Stomach smooth muscle (tissue), 2 donors: ENCODE results near the gene UQCRQ.
A peak's percentile ranks its signal among the peaks of the same experiment; 100 is the strongest.

Source experiments
- H3K27ac ChIP-seq: one replicate; pipeline ENCODE4 v1.7.0; 2013; ENCODE audit warnings: mild to moderate bottlenecking, low read length, inconsistent platforms
- H3K27me3 ChIP-seq, 2 donors: one replicate each; pipeline ENCODE4 v1.7.0; 2013; ENCODE audit warnings: low read length in 2 of 2; ENCODE audit not compliant: insufficient read depth in 2 of 2, control insufficient read depth in 1 of 2
- H3K36me3 ChIP-seq, 2 donors: one replicate each; pipeline ENCODE4 v1.7.0; 2013; ENCODE audit warnings: low read length in 2 of 2; ENCODE audit not compliant: control insufficient read depth in 2 of 2, insufficient read depth in 2 of 2
- H3K4me1 ChIP-seq: one replicate; pipeline ENCODE4 v1.7.0; 2013; ENCODE audit warnings: low read length; ENCODE audit not compliant: control insufficient read depth, insufficient read depth
- H3K4me3 ChIP-seq, 2 donors: one replicate each; pipeline ENCODE4 v1.7.0; 2013; ENCODE audit warnings: low read length in 2 of 2
- H3K9ac ChIP-seq, 2 donors: one replicate each; pipeline ENCODE4 v1.7.0; 2013; ENCODE audit warnings: low read length in 2 of 2, mild to moderate bottlenecking in 1 of 2
- H3K9me3 ChIP-seq, 2 donors: one replicate each; pipeline ENCODE4 v1.7.0; 2013; ENCODE audit warnings: low read length in 2 of 2; ENCODE audit not compliant: control insufficient read depth in 2 of 2
- donor health status: healthy.
- donor health status: Pancreatic carcinoma.

UQCRQ gene

DNA sequence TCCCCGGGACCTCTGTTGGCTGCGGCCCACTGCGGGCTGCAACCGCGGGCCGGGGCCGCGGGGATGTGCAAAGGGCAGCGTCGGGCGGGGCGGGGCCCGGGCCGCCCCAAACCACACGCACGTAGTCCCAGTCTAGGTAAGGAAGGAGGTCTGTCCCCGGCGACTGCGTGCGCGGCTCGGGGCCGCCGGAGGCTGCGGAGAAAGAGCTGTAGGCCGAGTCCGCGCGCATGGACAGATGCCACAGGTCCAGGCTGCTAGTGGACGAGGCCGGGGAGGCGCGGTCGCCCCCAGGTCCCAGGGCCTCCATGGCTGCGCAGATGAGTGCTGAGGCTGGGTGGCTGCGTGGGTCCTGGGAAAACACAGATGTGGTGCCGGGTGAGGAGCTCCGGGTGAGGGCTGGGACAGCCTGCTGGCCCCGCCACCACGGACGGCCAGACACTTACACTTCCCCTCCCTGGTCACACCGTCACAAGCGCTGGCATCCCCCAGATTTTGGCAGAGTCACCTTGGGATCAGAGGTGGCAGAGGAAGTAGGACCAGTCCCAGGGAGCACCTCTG is 40.5 kb upstream of the UQCRQ start:
- Histone ChIP-seq H3K27ac (no peak overlapping the region), H3K9ac (no peak overlapping the region), H3K27me3 (peaks cover 21 to 36% of the 10 kb centered on the region in 2 donors), H3K9me3 (no peaks in the 10 kb centered on the region), H3K36me3 (no peaks in the 10 kb centered on the region), H3K4me3 (no peak overlapping the region), H3K4me1 (peaks cover 23% of the 10 kb centered on the region)

DNA sequence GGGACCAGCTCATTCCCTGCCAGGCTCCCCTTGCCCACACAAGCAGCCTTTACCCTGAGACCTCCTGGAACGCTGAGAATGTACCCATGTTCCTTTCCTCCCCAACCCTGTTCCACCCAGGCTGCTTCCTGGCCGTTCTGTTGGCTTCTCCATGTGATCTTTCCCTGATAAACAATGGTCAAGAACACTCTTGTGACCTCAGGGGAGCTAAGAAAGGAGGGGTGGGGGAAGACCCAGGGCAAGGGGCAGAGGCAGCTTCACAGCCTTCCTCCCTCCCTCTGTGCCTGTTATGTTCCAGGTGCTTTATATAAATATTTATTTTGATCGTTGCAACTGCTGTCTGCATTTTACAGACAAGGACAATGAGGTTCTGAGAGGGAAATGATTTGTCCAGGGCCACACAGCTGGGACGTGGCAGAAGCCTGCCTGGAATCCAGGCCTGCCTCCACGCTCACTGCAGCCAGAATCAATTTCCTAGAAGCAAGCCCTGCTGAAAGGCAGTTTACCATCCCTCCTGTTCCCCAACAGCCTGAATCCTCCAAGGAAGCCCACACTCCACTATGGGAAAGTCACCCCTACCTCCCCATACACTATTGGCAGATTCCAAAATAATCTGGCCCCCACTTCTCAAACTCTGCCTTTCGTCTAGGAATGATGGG is 39.9 kb upstream of the UQCRQ start:
- no peak overlapping the region for H3K27ac ChIP-seq
- H3K4me1 ChIP-seq: peaks cover 24% of the 10 kb centered on the region
- H3K9ac ChIP-seq: no peak overlapping the region
- no peaks in the 10 kb centered on the region for H3K36me3 ChIP-seq
- H3K4me3 ChIP-seq: no peak overlapping the region
- peaks cover 21 to 40% of the 10 kb centered on the region in 2 donors for H3K27me3 ChIP-seq
- no peaks in the 10 kb centered on the region for H3K9me3 ChIP-seq

DNA sequence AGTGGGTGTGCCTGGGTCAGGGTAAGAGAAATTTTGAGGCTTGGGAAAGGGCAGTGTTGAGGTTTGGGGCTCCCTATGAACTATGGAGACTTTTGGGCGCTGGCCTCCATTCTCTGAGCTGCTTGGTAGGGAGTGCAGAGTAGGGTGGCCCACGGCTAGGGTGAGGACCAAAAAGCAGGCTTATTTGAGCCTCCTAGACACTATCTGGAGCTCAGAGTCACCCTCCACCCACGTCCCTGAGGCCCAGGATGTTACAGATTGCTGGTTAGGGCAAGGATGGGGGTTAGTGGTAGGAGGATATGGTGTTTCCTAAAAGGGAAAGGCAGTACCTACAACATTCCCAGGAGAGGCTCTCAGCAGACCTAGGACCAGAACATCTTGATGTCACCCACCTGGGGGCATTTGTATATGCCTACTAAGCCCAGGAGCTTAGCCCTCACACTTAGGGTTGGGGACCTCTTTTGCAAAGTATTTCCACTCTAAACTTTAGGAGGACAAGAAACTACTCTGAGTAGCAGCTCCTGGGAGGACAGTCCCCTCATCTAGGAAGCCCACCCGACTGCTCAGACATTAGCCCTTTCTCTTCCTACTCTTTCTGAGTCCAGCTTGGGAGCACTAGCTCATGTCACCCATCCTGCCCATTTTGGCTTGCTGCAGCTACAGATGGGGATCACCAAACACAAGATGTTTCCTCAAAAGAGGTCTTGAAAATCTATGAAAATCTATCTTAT is 38.3 kb upstream of the UQCRQ start:
- peaks cover 18% of the 10 kb centered on the region for H3K4me1 ChIP-seq
- H3K27me3 ChIP-seq: peaks cover 21 to 38% of the 10 kb centered on the region in 2 donors
- H3K36me3 ChIP-seq: no peaks in the 10 kb centered on the region
- H3K9me3 ChIP-seq: no peaks in the 10 kb centered on the region
- H3K27ac ChIP-seq: no peak overlapping the region
- no peak overlapping the region for H3K4me3 ChIP-seq
- no peak overlapping the region for H3K9ac ChIP-seq

DNA sequence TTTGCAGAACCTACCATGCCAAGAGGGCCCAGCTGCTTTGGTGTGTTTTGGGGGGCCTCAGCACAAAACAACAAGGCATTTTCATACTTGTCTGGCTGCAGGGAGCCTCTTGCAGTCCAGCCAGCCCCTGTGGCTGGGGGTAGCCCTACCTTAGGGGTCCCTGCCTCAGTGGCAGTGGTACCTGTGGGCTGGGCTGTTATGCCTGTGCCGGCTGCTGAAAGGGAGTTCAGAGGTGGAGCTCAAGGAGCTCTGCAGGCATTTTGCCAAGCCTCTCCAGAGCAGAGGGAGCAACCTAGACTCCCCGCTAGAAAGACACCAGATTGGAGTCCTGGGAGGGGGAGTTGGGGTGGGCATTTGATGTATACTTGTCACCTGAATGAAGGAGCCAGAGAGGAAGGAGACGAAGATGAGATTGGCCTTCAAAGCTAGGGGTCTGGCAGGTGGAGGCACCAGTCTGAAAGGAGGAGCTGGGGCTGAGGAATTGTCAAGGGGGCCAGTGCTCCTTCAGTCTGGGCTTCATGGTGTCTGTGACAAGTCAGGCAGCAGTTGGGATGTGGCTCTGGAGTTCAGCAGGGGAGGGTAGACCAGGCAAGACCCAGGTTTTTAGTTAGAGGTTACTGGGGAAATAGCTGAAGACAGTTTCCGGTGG is 37.5 kb upstream of the UQCRQ start:
- H3K9ac ChIP-seq: no peak overlapping the region

DNA sequence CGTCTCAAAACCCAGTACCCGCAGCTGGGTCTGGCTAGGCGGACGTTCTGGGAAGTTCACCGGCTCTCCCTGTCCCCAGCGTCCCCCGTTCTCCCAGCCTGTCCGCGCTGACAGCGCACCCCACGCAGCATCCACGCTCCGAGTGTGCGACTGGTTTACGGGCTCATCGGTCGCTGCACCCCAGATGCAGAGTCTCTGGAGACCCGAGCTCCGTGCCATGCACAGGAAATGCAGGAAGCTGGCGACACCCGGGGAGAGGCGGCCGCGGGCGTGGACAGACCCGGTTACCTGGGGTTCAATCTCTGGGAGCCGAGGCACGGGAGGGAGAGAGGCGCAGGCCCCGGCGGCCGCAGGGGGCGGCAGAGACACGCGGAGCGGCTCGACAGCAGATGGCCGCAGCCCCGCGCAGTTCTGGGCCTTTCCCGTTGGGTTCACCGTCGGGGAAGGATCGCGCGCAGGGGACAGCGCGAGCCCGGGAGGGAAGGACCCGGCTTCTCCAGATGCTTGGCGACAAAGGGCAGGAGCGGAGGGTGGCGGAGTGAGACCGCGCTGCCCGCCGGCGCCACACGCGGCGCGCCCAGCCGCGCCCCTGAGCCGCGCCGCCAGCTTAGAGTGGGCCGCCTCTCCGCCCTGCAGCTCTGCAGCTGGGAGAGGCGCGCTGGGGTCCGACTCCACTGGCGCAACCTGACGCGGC is 36.6 kb upstream of the UQCRQ start:
- peaks cover 16 to 34% of the 10 kb centered on the region in 2 donors for H3K27me3 ChIP-seq
- H3K9ac ChIP-seq: peak overlapping the region; percentile 64 to 66
- H3K9me3 ChIP-seq: no peaks in the 10 kb centered on the region
- no peak overlapping the region for H3K27ac ChIP-seq
- no peaks in the 10 kb centered on the region for H3K36me3 ChIP-seq
- H3K4me3 ChIP-seq: peak overlapping the region; percentile 66 to 79
- H3K4me1 ChIP-seq: peaks cover 14% of the 10 kb centered on the region

More for the DNA sequence above, 37.5 kb upstream of the UQCRQ start:
- Histone ChIP-seq H3K4me1 (peaks cover 14% of the 10 kb centered on the region), H3K9me3 (no peaks in the 10 kb centered on the region), H3K27me3 (peaks cover 21 to 38% of the 10 kb centered on the region in 2 donors), H3K36me3 (no peaks in the 10 kb centered on the region), H3K27ac (no peak overlapping the region), H3K4me3 (peak overlapping the region in 1 of 2 donors; percentile 79)

DNA sequence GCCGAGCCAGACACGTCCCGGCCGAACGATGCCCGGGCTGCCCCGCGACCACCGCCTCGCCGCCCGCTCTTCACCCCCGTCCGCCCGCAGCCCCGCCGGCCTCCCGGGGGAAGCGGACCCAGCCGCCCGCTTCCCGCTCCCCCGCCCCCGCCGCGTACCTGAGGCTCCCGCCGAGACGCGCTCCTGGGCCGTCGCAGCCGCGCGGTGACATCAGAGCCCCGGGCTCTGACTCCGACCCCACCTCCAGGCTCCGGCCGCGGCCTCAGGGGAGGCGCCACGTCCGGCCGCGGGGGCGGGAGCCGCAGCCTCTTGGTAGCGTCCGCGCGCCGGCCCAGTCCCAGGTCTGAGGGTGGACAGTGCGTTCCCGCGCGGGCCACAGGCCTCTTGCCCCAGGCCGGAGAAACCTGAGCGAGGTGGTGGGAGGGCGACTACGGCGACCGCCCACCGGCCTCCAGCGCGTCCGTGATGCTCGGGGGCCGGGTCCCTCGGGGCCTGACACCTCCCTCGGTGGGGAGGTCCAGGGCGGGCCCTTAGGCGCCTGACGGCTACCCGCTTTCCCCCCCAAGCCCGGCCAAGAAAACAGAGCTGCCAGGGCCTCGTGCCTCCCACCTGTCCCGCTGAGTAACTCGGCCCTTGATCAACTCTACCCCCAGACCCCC is 35.9 kb upstream of the UQCRQ start, which contains the start of gene SHROOM1:
Gene SHROOM1, minus strand, starts transcription at position 212 of the 659 bp plus-strand sequence. CDS start 4,507 bp downstream, outside the sequence.
- H3K9me3 ChIP-seq: no peaks in the 10 kb centered on the region
- peak within 1 kb of the TSS; percentile 64 to 66 for H3K9ac ChIP-seq
- peaks cover 14% of the 10 kb centered on the region for H3K4me1 ChIP-seq
- no peak within 1 kb of the TSS for H3K27ac ChIP-seq
- peaks cover 17 to 27% of the 10 kb centered on the region in 2 donors for H3K27me3 ChIP-seq
- peak within 1 kb of the TSS; percentile 66 to 79 for H3K4me3 ChIP-seq
- H3K36me3 ChIP-seq: no peaks in the 10 kb centered on the region

DNA sequence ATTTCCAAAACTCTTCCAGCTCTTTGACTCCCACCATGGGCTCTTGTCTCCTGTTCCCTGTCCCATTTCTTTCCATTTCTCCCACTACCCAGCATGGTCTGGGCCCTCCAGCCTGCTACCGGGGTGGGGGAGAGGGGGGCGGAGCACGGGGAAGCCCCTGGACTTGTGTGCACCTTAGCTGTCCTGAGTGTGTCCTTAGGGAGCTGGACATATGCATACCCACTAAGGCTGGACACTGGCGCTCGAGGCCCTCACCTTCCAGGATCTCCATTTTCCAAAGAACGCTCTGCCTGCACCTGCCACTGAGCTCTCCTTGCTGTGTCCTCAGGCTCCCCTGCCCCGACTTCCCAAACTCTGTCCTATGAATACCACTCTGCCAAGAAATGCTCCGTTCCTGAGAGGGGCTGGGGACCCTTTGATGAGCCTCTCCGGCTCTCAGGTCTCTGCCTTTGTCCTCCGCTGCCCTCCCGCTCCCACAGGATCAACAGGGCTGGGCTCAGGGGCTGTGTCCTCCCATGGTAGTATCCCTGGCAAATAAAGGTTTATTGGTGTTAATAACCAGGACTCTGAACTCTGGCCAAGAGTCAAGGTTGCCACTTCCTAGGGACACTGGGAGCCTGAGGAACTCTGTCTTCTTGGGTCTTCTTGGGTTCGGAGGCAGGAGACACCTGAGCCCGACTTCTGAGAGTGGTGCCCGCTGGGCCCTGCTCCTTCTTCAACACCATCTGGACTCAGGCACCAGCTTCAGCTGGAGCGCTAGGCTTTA is 35.2 kb upstream of the UQCRQ start:
- no peaks in the 10 kb centered on the region for H3K9me3 ChIP-seq
- peak overlapping the region in 1 of 2 donors; percentile 79 for H3K4me3 ChIP-seq
- peak overlapping the region in 1 of 2 donors; percentile 53 for H3K9ac ChIP-seq
- H3K36me3 ChIP-seq: no peaks in the 10 kb centered on the region
- no peak overlapping the region for H3K27ac ChIP-seq
- peaks cover 14% of the 10 kb centered on the region for H3K4me1 ChIP-seq
- peaks cover 14 to 20% of the 10 kb centered on the region in 2 donors for H3K27me3 ChIP-seq

DNA sequence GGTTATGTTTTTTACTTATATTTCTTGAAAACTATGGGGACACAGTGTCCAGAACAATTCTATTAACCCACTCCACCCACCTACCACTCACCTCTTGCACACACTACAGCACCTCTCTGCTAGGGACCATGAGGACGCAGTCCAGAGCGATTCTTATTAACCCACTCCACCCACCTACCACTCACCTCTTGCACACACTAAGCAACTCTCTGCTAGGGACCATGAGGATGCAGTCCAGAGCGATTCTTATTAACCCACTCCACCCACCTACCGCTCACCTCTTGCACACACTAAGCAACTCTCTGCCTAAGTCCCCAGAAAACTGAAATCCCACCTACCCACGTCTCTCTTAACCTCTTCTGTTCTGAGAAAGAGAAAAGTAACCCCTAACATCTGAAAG is 33.8 kb upstream of the UQCRQ start:
- H3K9me3 ChIP-seq: no peaks in the 10 kb centered on the region

DNA sequence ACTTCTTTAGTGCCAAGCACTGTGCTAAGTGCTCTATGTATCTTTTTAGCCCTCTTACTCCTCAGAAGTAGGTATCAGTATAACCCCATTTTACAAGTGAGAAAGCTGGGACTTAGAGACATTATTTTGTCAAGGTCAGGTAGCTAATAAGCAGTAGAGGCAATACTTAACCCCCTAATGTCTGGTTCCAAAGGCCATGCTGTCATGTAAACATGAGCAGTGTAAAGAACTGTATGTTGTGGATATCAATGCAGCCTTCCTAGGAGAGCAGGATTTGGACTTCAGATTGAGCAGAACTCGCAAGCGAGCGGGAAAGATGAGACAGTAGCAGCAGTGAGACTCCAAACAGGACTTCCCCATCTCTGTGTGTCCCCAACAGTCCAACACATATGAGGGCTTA is 32.4 kb upstream of the UQCRQ start:
- Histone ChIP-seq H3K27ac (no peak overlapping the region), H3K4me1 (peaks cover 14% of the 10 kb centered on the region), H3K4me3 (no peak overlapping the region), H3K9ac (no peak overlapping the region), H3K9me3 (no peaks in the 10 kb centered on the region), H3K36me3 (no peaks in the 10 kb centered on the region), H3K27me3 (peaks cover 2 to 8% of the 10 kb centered on the region in 2 donors)

More for the DNA sequence above, 33.8 kb upstream of the UQCRQ start:
- H3K27ac ChIP-seq: no peak overlapping the region
- H3K36me3 ChIP-seq: no peaks in the 10 kb centered on the region
- H3K4me1 ChIP-seq: peaks cover 14% of the 10 kb centered on the region
- no peak overlapping the region for H3K9ac ChIP-seq
- H3K4me3 ChIP-seq: no peak overlapping the region
- peaks cover 7 to 13% of the 10 kb centered on the region in 2 donors for H3K27me3 ChIP-seq
